ENCODE data around the gene ARNT2.

The ARNT2 gene

DNA sequence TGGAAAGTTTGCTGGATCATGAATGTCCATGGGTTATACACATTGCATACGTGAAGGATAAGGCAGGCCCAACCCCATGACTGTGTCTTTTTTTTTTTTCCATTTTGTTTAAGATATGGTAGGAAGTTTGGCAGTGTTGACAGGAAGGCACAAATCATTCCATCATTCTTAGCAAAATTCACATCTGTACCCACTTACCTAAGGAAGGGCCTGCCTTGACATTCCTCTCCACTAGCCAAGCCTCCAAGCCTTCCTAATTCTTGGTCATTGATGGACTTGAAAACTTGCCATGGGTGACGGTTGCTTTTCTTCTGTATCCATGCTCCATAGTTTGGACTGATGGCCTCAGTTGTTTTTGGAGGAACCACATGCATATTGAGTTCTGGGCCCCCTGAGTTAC, 54.4 kb downstream of the ARNT2 start:
- no peaks in the 10 kb centered on the region for H3K4me1 Mint-ChIP-seq
- peaks cover 11% of the 10 kb centered on the region for H3K27me3 Mint-ChIP-seq
- no peaks in the 10 kb centered on the region for H3K9me3 Mint-ChIP-seq
- DNase-seq (ENCODE audit: low spot score in 2 of 2) (no peak), ATAC-seq (ENCODE audit: low read depth) (no peak)
- H3K36me3 Mint-ChIP-seq, result no peaks in the 10 kb centered on the region
- no peak overlapping the region for H3K27ac Mint-ChIP-seq
- H3K4me3 Mint-ChIP-seq, result no peak overlapping the region

DNA sequence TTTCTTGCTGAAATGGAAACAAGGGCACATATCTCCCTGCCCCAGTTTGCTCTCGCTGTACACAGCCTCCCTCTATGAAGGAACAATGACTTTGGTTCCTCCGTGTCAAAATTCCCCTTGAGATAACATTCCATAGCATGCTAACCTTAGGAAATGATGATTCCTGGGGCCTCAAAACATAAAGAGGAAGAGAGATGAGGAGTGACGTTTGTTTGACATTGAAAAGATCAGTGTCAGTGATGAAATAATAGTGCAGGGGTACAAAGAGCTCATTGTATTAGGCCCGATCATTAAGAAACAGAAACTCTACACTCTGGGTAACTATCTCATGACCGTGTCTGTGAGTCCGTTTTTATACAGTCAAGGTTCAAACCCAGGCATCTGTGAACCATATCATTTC, 55.2 kb downstream of the ARNT2 start:
- Mint-ChIP-seq H3K27me3 (peaks cover 9% of the 10 kb centered on the region), H3K9me3 (no peaks in the 10 kb centered on the region), H3K36me3 (no peaks in the 10 kb centered on the region), H3K4me3 (no peak overlapping the region), H3K27ac (no peak overlapping the region), H3K4me1 (no peaks in the 10 kb centered on the region)
- ATAC-seq (ENCODE audit: low read depth), result no peak
- no peak for DNase-seq (ENCODE audit: low spot score in 2 of 2)

DNA sequence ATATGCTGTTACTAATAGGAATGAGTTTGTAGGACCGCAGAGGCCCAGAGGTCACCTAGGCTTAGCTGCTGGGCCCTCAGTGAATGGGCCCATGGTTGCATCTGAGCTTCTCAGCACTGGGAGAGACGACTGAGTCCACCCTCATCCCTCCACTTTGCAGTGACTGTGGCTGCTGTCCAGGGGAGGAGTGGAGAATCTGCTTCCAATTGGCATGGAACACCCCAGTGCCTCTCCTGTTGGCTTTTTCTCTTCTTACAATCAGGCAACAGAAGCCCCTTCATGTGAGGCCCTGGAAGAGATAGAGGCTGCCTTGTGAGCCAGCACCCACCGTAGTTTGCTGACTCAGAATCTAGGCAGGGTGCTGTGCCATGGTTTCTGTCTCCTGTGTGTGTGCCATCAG, 55.6 kb downstream of the ARNT2 start:
- Mint-ChIP-seq H3K36me3 (no peaks in the 10 kb centered on the region), H3K27me3 (peaks cover 9% of the 10 kb centered on the region), H3K9me3 (no peaks in the 10 kb centered on the region), H3K4me1 (no peaks in the 10 kb centered on the region), H3K27ac (no peak overlapping the region), H3K4me3 (no peak overlapping the region)
- ATAC-seq (ENCODE audit: low read depth) (no peak), DNase-seq (ENCODE audit: low spot score in 2 of 2) (no peak)

DNA sequence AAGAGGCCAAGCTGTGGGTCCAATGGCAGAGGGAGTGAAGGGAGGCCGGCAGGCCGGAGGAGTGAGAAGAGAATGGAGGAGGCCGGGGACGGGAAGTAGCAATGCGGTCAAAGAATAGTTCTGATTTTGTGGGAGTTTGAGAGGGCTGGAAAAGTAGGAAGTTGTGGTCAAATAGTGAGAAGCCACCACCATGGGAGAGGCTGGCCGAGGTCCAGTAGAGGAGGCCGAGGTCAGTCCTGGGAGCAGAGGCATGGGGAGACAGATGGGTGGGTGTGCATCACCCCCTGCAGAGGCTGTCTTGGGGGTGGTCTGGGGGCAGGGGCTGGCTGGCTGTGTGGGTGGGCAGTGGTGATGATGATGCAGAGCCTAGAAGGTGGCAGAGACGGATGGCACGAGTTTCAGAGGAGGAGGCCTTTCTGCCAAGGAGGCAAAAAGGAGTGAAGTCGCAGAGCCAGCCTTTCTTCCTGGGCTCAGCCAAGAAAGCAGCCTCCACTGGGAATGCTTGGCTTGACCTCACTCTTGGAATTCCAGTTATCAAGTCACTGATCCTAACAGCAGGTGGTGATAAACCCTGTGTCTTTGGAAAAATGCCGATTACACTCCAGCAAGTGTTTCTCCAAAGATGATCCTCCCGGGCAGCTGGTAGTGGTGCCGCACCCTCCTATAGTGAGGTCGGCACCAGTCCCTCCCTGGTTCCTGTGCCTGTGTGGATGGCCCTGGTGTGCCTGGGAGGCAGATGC, 57.3 kb downstream of the ARNT2 start:
- Mint-ChIP-seq H3K4me1 (no peaks in the 10 kb centered on the region), H3K27ac (peak overlapping the region; percentile 3), H3K9me3 (no peaks in the 10 kb centered on the region), H3K27me3 (peaks cover 6% of the 10 kb centered on the region), H3K36me3 (no peaks in the 10 kb centered on the region), H3K4me3 (no peak overlapping the region)
- DNase-seq (ENCODE audit: low spot score in 2 of 2) (no peak), ATAC-seq (ENCODE audit: low read depth) (no peak)

DNA sequence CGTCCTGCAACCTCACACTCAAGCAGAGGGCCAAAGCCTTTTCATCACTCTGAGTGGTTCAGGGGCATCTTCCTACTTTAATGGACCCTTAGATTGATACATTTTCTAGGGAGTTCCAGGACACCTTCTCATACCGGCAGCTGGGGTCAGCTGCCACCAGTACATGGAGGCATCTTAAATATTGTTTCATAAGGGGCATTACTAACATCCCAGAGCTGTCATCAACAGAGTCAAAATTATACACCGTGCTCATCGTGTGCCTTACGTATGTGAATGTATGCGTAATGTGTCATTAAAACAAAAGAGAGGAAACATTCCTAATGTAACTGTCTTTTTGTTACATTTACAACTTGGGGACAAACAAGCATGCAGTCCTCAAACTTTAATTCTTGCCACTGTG, 57.9 kb downstream of the ARNT2 start:
- Mint-ChIP-seq H3K27me3 (peaks cover 8% of the 10 kb centered on the region), H3K27ac (no peak overlapping the region), H3K4me3 (no peak overlapping the region), H3K4me1 (no peaks in the 10 kb centered on the region), H3K36me3 (no peaks in the 10 kb centered on the region), H3K9me3 (no peaks in the 10 kb centered on the region)
- ATAC-seq (ENCODE audit: low read depth) (no peak), DNase-seq (ENCODE audit: low spot score in 2 of 2) (no peak)

DNA sequence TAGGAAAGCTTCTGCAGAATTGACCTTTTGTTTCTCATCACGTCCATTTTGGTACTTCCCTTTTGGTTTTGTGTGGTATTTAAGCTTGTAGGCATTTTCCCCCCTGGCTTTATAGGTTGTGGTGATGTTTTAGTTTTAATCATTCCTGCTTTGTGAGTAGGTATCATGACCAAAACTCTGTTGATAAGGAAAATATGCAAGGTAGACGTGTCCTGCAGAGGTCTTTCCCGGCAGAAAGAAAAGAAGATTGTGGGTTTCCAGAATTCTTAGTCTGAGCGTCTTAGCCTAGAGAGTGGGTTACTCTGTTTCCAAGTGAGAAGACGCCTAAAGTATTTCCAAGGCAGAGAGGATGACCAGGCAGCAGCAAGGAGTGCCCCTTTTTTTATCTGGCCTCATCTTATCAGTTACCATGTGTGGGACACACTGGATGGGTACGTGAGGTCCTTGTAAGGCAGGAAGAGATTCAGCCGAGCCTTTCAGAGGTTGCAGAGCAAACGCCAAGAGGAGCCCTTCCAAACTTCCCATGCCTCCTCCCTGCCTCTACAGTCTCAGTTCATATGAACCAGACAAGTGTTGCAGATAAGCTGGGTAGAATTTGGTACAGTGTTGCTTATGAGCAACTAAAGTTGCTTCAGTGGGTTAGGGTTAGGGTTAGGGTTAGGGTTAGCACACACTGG, 58.8 kb downstream of the ARNT2 start:
- no peak overlapping the region for H3K4me3 Mint-ChIP-seq
- H3K4me1 Mint-ChIP-seq, result no peaks in the 10 kb centered on the region
- no peaks in the 10 kb centered on the region for H3K9me3 Mint-ChIP-seq
- H3K36me3 Mint-ChIP-seq, result no peaks in the 10 kb centered on the region
- no peak overlapping the region for H3K27ac Mint-ChIP-seq
- ATAC-seq (ENCODE audit: low read depth) (no peak), DNase-seq (ENCODE audit: low spot score in 2 of 2) (no peak)
- H3K27me3 Mint-ChIP-seq, result peaks cover 10% of the 10 kb centered on the region

DNA sequence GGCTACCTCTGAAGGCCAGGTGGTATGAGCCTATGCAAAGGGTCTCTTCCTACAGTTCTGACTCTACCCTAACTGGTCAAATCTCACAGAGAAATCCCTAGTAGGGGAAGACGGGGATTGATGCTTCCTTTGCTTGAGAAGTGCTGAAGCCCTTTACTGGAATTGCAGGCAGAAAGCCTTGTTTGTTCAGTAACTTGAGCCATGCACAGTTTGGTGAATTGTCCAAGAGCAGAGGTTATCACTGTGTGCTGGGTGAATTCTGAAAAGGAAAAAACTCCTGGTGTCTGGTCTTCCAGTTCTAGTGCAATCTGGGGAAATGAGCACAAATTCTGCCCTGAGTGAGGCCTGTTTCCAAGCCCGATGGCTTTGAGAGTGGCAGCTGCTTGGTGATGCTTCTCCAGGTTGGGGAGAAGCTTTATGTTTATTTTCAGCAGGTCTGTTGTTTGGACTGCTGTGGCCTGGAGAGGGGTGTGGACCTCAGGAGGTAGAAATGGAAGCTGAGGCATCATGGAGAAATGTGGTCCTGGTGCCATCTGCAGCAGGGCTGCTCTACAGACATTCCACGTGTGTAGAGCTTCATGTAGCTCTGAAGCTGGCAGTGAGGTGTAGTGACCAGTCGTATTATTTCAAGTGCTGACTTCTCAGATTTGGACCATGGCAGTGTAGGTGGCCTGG, 60.9 kb downstream of the ARNT2 start:
- ATAC-seq (ENCODE audit: low read depth) (no peak), DNase-seq (ENCODE audit: low spot score in 2 of 2) (no peak)
- H3K27ac Mint-ChIP-seq, result no peak overlapping the region
- H3K27me3 Mint-ChIP-seq, result peaks cover 17% of the 10 kb centered on the region
- H3K9me3 Mint-ChIP-seq, result no peaks in the 10 kb centered on the region
- H3K36me3 Mint-ChIP-seq, result no peaks in the 10 kb centered on the region
- H3K4me3 Mint-ChIP-seq, result no peak overlapping the region
- no peaks in the 10 kb centered on the region for H3K4me1 Mint-ChIP-seq

DNA sequence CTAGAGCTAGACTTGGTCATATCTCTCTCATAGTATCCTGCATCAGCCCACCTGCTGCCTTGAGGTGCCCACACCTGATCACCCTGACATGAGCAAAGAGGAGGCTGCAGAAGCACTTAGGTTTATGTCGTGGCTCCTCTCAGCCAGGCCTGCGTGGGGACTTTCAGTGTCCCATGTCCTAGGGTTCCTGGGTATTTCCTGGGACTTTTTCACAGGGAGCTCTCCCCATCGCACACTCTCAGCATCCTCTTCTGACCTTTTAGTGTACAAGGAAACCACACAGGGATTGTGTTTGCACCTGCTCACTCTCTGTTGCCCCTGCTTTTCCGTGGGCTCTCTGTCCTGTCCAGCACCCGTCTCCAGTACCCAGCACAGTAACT, 61.4 kb downstream of the ARNT2 start:
- Mint-ChIP-seq H3K27me3 (peaks cover 19% of the 10 kb centered on the region), H3K4me3 (no peak overlapping the region), H3K36me3 (no peaks in the 10 kb centered on the region), H3K9me3 (no peaks in the 10 kb centered on the region), H3K27ac (no peak overlapping the region), H3K4me1 (no peaks in the 10 kb centered on the region)
- DNase-seq (ENCODE audit: low spot score in 2 of 2) (no peak), ATAC-seq (ENCODE audit: low read depth) (no peak)

DNA sequence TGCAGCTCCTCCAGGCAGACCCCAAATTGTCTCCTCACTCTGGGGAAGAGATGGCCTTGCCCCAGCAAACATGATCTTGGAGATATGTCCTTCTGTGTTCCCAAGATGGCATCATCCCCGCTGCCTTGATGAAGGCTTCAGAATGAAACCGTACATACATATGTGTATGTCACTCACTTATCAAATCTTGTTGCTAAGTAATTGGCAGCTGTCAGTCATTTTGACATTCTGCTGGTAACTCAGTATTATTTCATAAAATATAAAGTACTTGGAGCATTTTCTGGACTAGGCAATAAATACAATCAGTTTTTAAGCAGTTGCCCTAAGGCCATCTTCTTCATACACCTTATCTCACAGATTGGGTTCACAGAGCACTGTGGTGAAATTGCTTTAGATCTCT, 62.4 kb downstream of the ARNT2 start:
- DNase-seq (ENCODE audit: low spot score in 2 of 2), result no peak
- H3K36me3 Mint-ChIP-seq, result no peaks in the 10 kb centered on the region
- no peaks in the 10 kb centered on the region for H3K4me1 Mint-ChIP-seq
- no peak for ATAC-seq (ENCODE audit: low read depth)
- no peak overlapping the region for H3K4me3 Mint-ChIP-seq
- H3K27ac Mint-ChIP-seq, result no peak overlapping the region
- peaks cover 2% of the 10 kb centered on the region for H3K9me3 Mint-ChIP-seq
- H3K27me3 Mint-ChIP-seq, result peaks cover 17% of the 10 kb centered on the region

DNA sequence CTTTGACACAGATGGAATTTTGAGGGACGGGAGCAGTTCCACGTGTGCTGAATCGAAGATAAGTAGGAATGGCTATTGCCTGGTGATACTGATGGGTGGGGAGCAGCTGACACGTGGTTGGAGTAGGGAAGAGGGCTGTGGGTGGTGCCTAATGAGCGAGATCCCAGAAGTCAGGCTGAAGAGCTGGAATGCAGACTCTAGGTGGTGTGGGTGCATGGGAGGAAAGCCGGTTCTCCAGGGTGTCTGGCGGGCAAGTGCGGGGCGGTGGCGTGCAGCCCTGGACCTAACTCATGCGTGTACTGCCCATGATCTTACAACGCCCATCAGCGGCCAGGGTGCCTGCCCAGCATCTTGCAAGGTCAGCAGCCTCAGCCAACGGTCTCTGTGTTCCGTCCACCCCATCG, 63.1 kb downstream of the ARNT2 start:
- DNase-seq (ENCODE audit: low spot score in 2 of 2), result no peak
- peaks cover 2% of the 10 kb centered on the region for H3K9me3 Mint-ChIP-seq
- ATAC-seq (ENCODE audit: low read depth), result no peak
- no peak overlapping the region for H3K4me3 Mint-ChIP-seq
- H3K27ac Mint-ChIP-seq, result no peak overlapping the region
- no peaks in the 10 kb centered on the region for H3K4me1 Mint-ChIP-seq
- H3K36me3 Mint-ChIP-seq, result no peaks in the 10 kb centered on the region
- H3K27me3 Mint-ChIP-seq, result peaks cover 20% of the 10 kb centered on the region

DNA sequence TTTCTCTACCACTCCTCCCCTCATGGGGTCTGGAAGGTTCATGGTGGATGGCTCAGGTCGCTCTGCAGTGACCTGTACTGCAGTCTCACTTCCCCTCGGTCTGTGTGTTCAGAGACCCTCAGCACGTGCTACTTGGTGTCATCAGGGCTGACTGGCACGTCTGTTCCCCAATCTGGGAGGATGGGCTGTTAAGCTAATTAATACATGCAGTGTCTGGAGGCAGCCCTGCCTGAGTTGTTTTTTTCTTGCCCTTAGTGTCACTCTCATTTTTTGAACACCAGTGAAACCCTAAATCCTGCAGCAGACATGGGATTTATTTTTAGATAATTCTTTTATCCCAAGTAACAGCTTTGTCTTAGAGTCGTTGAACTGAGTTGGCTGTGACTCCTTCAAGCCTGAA, 64.6 kb downstream of the ARNT2 start:
- H3K27ac Mint-ChIP-seq, result no peak overlapping the region
- DNase-seq (ENCODE audit: low spot score in 2 of 2) (no peak), ATAC-seq (ENCODE audit: low read depth) (no peak)
- peaks cover 20% of the 10 kb centered on the region for H3K27me3 Mint-ChIP-seq
- no peak overlapping the region for H3K4me3 Mint-ChIP-seq
- H3K36me3 Mint-ChIP-seq, result no peaks in the 10 kb centered on the region
- no peaks in the 10 kb centered on the region for H3K4me1 Mint-ChIP-seq
- H3K9me3 Mint-ChIP-seq, result peaks cover 2% of the 10 kb centered on the region

DNA sequence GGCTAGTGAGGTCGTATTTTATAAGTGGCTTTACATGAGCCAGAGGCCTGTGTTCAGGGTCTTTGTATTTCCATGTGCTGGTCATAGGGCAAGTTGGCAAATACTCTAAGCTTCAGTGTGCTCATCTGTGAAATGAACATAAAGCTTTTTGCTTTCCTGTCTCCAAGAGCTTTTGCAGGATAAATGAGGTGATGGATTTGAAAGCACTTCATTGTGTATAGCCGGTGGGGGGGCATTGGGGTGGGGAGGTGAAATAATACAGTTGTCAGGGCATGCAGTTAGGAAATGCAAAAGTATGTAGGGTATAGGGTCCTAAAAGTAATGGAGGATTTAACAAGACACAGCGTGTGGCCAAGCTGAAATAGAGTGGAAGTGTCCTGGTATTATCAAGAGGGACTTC, 67.7 kb downstream of the ARNT2 start:
- no peak overlapping the region for H3K27ac Mint-ChIP-seq

DNA sequence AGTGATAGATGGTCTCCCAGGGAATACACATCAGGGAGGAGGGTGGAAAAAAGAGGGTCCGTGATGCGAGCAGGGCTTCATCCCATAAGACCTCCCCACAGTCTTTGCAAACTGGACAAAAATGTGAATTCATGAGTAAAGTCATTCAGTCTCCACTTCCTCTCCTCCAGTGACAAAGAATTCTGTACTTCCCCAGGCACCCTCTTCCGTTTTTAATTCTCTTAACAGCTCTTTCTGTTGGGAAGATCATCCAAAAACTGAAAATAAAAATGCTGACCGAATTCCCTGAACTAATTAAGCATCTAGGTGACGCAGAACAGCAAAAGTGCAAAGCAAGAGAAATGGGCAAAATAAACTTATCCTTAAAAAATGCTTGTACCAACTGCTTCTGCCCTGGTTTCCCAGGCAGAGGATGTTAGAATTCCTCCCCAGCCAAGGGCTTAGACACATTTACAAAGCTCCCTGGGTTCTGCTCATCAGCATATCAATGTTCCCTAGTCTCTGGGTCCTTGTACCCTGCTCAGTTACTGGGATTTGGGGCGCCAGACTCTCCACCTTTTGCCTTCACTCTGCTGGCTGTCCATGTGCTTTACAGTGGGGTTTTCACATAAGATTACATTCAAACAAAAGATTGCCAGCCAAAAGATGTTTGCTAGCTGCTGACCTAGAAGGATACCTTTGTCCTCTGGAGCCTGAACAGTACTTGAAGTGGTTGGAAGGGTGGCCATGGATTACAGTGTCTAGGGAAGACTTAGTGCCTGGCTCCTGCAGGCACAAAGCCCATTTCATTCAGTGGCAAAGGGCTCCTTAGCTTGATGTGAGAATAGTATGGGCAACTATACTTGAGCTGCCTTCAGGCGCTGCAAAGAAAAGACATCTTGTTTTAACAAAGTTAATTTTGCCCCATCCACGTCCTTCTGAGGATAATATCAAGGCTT, 69.4 kb downstream of the ARNT2 start:
- Mint-ChIP-seq H3K9me3 (peaks cover 8% of the 10 kb centered on the region), H3K4me1 (no peaks in the 10 kb centered on the region), H3K27me3 (peaks cover 11% of the 10 kb centered on the region), H3K27ac (no peak overlapping the region), H3K36me3 (no peaks in the 10 kb centered on the region), H3K4me3 (no peak overlapping the region)
- ATAC-seq (ENCODE audit: low read depth) (no peak), DNase-seq (ENCODE audit: low spot score in 2 of 2) (no peak)

More for the DNA sequence above, 67.7 kb downstream of the ARNT2 start:
- Mint-ChIP-seq H3K4me3 (no peak overlapping the region), H3K36me3 (no peaks in the 10 kb centered on the region), H3K9me3 (peaks cover 4% of the 10 kb centered on the region), H3K27me3 (peaks cover 20% of the 10 kb centered on the region), H3K4me1 (no peaks in the 10 kb centered on the region)
- DNase-seq (ENCODE audit: low spot score in 2 of 2), result no peak
- ATAC-seq (ENCODE audit: low read depth), result no peak
